ENCODE data around the gene ENTHD1.

The ENTHD1 gene

GRCh38 chr22:39727541-39727940 is 166.0 kb downstream of the ENTHD1 start:
- no peak for DNase-seq

GRCh38 chr22:39725351-39726035 is 168.1 kb downstream of the ENTHD1 start:
- no peak for DNase-seq

- DNase-seq = no peak
These were observed 168.7 kb downstream of the ENTHD1 start for GRCh38 chr22:39724857-39725256.

DNA sequence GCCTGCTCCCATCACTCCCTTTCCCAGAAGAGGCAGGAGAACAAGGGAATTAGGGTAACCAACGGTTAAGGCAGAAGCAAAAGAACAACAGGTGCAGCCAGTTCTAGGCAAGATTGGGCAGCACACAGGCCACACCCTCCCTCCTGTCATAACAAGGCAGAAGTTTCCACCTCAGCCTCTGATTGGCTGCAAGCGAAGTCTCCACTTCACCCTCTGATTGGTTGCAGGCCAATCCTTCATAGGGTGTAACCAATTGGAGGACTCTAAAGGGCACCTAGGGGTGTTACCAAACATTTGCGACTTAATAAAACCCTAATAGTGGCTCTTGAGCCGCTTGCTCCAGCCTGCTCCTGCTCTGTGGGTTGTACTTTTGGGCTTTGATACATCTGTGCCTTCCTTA is 169.2 kb downstream of the ENTHD1 start:
- no peak for DNase-seq

GRCh38 chr22:39723899-39724351 is 169.6 kb downstream of the ENTHD1 start:
- DNase-seq = no peak

GRCh38 chr22:39723463-39723862 is 170.1 kb downstream of the ENTHD1 start:
- DNase-seq = no peak

- DNase-seq = no peak
These were observed 171.1 kb downstream of the ENTHD1 start for GRCh38 chr22:39722501-39722900.

- no peak for DNase-seq
These were observed 171.6 kb downstream of the ENTHD1 start for GRCh38 chr22:39722032-39722325.

DNA sequence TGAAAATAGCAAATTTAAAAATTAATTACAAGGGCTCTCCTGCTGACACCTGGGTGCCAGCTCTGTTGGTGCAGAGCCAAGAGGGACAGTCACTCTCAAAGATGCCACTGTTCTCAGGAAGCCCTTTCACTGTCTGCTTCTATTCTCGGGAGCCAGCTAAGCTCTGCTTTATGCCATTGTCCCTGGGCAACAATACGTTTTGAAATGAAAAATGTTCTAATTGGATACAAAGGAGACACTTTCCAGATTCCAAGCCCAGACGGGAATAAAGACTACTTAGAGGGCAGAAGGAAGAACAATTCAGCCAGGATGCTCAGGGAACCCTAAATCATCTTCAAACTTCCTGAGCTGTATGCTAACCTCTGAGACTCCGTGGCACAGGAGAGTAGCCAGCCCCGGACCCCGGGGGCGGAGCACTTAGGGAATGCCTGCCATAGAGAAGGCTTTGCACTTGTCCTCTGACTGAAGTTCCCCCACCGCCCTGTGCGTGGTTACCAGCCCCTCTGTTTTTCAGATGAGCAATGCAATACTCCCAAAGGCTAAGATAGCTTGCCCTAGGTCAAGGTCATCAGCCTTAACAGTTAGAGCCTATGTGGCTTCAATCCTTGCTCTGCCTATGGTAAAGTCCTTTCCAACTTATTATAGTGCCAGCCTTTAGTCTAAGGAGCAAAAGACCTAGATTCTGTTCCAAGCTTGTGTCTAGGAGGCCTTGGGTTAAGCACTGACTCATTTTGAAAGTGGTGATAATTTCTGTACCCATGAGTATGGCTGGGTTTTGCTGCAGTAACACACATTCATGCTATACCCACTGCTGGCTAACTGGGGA is 172.1 kb downstream of the ENTHD1 start:
- DNase-seq = peak; percentile 7

GRCh38 chr22:39719559-39720450 is 173.8 kb downstream of the ENTHD1 start:
- DNase-seq = no peak

DNA sequence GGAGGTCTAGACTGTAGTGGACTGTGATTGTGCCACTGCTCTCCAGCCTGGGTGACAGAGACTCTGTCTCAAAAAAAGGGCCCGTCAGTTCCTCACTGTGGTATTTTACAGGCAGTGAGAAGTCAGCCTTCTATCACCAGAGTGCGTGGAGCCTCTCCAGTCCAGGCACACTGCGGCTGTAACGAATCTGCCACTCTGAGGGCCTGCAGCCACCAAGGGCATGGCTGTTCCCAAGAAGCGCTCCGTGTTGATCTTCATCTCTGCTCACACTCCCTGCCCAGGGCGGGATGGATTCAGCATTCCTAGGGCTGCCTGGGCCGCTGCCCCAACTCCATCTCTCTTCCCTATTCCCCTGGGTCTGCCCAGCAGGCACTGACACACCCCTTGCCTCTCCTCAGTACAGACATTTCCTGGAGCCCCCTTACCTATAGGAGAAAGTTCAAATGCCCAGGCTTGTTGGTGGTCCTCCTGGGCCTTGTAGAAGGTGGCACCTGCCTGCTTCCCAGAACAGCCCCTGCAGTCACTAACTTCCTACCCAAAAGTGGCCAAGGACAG is 174.6 kb downstream of the ENTHD1 start:
- no peak for DNase-seq

GRCh38 chr22:39718206-39718605 is 175.4 kb downstream of the ENTHD1 start:
- DNase-seq = no peak

GRCh38 chr22:39717099-39717498 is 176.5 kb downstream of the ENTHD1 start:
- DNase-seq = no peak

DNA sequence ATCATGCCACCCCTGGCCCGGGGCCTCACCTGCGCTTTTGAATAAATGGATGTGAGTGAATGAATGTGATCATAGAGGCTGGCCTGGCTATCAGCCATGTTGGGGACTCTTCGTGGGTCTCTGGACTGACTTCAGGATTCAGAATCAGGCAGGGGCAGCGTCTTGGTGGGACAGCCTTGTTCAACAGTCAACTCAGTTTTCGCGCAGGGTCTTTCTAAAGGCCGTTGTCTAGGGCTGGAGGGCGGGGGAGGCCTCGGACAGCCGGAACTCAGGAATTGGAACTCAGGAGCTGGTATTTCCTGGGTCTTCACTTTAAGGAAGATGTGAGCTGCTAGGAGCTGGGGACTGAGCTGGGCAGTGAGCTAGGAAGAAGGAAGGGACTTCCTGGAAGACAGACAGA is 177.0 kb downstream of the ENTHD1 start:
- DNase-seq = no peak

DNA sequence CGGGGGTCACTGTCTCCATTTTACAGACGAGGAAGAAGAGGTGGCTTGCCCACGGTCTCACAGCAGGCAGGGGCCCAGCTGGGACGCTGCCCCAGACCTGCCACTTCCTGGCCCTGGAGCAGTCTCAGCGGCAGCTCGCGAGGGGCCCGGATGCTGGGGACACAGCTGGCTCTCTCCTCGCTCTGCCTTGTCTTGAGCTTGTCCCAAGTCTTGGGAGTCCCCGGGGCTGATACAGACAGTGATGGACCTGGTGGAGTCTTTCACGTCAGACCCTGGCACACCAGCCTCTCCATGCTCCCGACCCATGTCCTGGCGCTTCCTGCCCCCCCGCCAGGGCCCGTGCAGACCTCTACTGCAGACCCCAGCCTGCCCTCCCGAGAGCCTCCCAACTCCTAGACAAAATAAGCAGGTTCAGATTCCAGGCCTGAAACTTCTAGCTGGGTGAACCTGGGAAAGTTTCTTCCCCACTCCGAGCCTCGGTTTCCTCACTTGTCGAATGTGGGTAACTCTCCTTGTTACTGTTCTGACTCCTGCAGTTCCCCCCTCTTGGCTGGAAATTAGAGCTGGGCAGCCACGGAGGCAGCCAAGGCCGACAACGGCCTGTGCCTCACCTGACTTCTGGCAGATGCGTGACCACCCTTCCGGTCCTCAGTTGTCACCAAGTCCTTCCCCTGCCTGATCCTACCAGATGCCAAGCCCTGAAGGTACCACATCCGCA is 177.6 kb downstream of the ENTHD1 start:
- no peak for DNase-seq

GRCh38 chr22:39714321-39714720 is 179.2 kb downstream of the ENTHD1 start:
- DNase-seq = no peak

GRCh38 chr22:39713799-39714290 is 179.7 kb downstream of the ENTHD1 start:
- DNase-seq = no peak

- DNase-seq = no peak
These were observed 180.6 kb downstream of the ENTHD1 start for GRCh38 chr22:39712751-39713525.

DNA sequence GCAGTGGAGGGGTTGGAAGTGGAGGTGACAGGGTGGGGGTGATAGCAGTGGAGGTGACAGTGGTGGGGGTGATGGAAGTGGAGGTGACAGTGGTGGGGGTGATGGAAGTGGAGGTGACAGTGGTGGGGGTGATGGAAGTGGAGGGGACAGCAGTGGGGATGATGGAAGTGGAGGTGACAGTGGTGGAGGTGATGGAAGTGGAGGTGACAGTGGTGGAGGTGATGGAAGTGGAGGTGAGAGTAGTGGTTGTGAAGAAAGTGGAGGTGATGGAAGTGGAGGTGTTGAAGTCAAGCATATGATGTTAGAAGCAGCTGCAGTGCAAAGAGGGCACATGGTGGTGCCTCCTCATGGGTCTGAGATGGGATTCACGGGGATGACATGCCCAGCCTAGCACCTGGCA is 181.5 kb downstream of the ENTHD1 start:
- no peak for DNase-seq

GRCh38 chr22:39710380-39711150 is 183.0 kb downstream of the ENTHD1 start:
- DNase-seq = no peak

DNA sequence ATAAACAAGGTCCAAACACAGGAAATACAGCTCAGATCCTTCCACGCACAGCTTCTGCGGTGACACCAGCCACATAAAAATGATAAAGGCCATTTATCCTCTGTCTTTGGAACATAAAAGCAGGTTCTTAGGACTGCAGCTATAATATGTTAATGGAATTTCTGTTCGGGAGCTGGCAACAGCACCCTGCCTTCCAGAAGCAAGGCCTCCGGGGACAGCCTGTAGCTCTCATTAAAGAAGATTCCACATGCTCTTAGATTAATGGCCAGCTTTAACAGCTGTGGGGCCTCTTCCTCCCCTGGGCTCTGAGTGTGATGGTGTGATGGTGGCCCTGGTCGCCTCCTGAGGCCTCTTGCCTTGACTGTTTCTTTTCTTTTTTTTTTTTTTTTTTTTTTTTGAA is 185.7 kb downstream of the ENTHD1 start:
- DNase-seq = no peak

All from NCI-H1105 treated with DMSO at 0.1 percent for 48 hours (cell line).